ENCODE data around the gene TOMM20. TPM values are rescaled to one million over a fixed set of nuclear protein-coding genes. Genes with fewer than 3 reads are reported as not detected.

Gene TOMM20
- total RNA-seq, 1 donor from 2014 or later = 100 TPM

- no peak for TF ChIP-seq CTCF (IDR thresholded peaks at IDR 0.05)
- no peak overlapping the region for H3K4me3 Mint-ChIP-seq (ENCODE audit: unreplicated experiment)
- no peak overlapping the region for H3K27ac Mint-ChIP-seq (ENCODE audit: unreplicated experiment)
- no peaks in the 10 kb centered on the region for H3K27me3 Mint-ChIP-seq (ENCODE audit: unreplicated experiment)
- H3K4me1 Mint-ChIP-seq (ENCODE audit: unreplicated experiment) = peaks cover 26% of the 10 kb centered on the region
- no peak for DNase-seq (ENCODE audit: extremely low spot score, unreplicated experiment)
- H3K36me3 Mint-ChIP-seq (ENCODE audit: unreplicated experiment) = peaks cover 40% of the 10 kb centered on the region
- no peaks in the 10 kb centered on the region for H3K9me3 Mint-ChIP-seq (ENCODE audit: unreplicated experiment)
These were observed 20.4 kb downstream of the TOMM20 start for GRCh38 chr1:235108185-235108593.

DNA sequence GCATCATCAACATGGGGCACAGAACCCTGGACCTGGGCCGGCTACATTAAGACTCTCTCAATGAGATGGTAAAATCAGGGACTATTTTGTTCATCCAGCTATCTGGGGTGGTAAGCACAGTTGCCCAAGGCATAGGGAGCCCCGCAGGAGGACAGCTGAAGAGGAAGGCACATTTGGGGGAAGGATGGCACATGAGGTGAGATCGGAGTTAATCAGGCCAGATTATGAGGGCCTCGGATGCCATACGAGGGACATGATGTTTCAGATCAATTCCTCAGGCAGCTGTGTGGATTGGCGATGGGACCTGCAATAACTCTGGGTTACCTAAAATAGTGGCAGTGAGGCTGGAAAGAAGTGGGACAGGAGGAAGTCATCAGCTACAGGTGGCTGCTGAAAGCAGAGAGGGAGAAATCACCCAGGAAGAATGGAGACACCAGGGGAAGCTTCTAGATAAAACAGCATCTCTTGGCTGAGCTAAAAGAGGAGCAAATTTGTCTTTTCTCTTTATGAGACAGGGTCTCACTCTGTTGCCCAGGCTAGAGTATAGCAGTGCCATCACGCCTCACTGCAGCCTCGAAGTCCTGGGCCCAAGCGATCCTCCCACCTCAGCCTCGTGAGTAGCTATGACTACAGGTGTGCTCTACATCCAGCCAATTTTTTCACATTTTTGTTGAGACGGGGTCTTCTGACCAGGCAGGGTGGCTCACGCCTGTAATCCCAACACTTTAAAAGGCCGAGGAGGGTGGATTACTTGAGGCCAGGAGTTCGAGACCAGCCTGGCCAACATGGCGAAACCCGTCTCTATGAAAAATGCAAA is 21.1 kb downstream of the TOMM20 start:
- no peak overlapping the region for H3K4me3 Mint-ChIP-seq (ENCODE audit: unreplicated experiment)
- H3K36me3 Mint-ChIP-seq (ENCODE audit: unreplicated experiment) = peaks cover 36% of the 10 kb centered on the region
- peaks cover 23% of the 10 kb centered on the region for H3K4me1 Mint-ChIP-seq (ENCODE audit: unreplicated experiment)
- no peak for DNase-seq (ENCODE audit: extremely low spot score, unreplicated experiment)
- no peaks in the 10 kb centered on the region for H3K9me3 Mint-ChIP-seq (ENCODE audit: unreplicated experiment)
- TF ChIP-seq CTCF (IDR thresholded peaks at IDR 0.05) = no peak
- no peaks in the 10 kb centered on the region for H3K27me3 Mint-ChIP-seq (ENCODE audit: unreplicated experiment)
- no peak overlapping the region for H3K27ac Mint-ChIP-seq (ENCODE audit: unreplicated experiment)

DNA sequence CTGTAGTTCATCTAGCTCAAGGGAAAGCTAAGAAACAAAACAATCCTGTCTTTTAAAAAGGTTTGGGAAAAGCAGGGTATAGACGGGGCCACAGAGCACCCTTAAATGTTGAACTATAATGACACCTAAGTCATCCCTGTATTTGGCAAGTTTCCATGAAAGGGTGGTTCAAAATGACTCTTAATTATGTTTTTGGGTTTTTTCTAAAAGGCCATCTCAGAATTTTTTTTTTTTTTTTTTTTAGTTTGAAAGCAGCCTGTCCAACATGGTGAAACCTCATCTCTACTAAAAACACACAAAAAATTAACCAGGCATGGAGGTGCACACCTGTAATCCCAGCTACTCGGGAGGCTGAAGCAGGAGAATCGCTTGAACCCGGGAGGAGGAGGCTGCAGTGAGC is 22.2 kb downstream of the TOMM20 start:
- Mint-ChIP-seq H3K4me1 (ENCODE audit: unreplicated experiment) (peaks cover 16% of the 10 kb centered on the region), H3K27ac (ENCODE audit: unreplicated experiment) (no peak overlapping the region), H3K4me3 (ENCODE audit: unreplicated experiment) (no peak overlapping the region), H3K36me3 (ENCODE audit: unreplicated experiment) (peaks cover 33% of the 10 kb centered on the region), H3K27me3 (ENCODE audit: unreplicated experiment) (no peaks in the 10 kb centered on the region), H3K9me3 (ENCODE audit: unreplicated experiment) (no peaks in the 10 kb centered on the region)
- DNase-seq (ENCODE audit: extremely low spot score, unreplicated experiment) = no peak
- TF ChIP-seq CTCF (IDR thresholded peaks at IDR 0.05) = no peak

- DNase-seq (ENCODE audit: extremely low spot score, unreplicated experiment) = no peak
- peak overlapping the region; percentile 29 for H3K27ac Mint-ChIP-seq (ENCODE audit: unreplicated experiment)
- no peak overlapping the region for H3K4me3 Mint-ChIP-seq (ENCODE audit: unreplicated experiment)
- no peaks in the 10 kb centered on the region for H3K27me3 Mint-ChIP-seq (ENCODE audit: unreplicated experiment)
- no peak for TF ChIP-seq CTCF (IDR thresholded peaks at IDR 0.05)
- peaks cover 16% of the 10 kb centered on the region for H3K4me1 Mint-ChIP-seq (ENCODE audit: unreplicated experiment)
- peaks cover 24% of the 10 kb centered on the region for H3K36me3 Mint-ChIP-seq (ENCODE audit: unreplicated experiment)
- no peaks in the 10 kb centered on the region for H3K9me3 Mint-ChIP-seq (ENCODE audit: unreplicated experiment)
These were observed 23.3 kb downstream of the TOMM20 start for GRCh38 chr1:235105051-235106043.

DNA sequence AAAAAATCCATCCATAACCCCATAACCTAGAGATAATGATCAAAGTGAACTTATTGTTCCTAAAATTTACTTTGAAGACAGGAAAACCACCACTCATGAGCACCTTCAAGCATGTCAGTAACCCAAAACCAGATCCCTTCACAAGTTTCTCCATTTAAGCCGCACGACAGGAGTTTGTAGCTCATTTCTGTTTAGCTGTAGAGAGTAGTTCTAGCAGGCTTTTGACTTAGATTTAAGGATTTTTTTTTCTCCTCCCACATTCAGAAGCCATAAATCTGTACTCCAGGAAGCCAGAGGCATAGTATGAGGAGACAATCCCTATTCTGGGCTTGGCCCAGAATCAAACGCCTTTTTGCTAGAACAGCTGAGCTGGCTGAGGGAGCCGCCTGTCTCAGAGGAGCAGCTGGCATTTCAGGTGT is 25.6 kb downstream of the TOMM20 start:
- Mint-ChIP-seq H3K27ac (ENCODE audit: unreplicated experiment) (no peak overlapping the region), H3K9me3 (ENCODE audit: unreplicated experiment) (no peaks in the 10 kb centered on the region), H3K4me1 (ENCODE audit: unreplicated experiment) (peaks cover 16% of the 10 kb centered on the region), H3K4me3 (ENCODE audit: unreplicated experiment) (no peak overlapping the region), H3K27me3 (ENCODE audit: unreplicated experiment) (no peaks in the 10 kb centered on the region), H3K36me3 (ENCODE audit: unreplicated experiment) (peaks cover 7% of the 10 kb centered on the region)
- no peak for TF ChIP-seq CTCF (IDR thresholded peaks at IDR 0.05)
- DNase-seq (ENCODE audit: extremely low spot score, unreplicated experiment) = no peak
